Stimulated activated naive CD4-positive, alpha-beta T cell (primary cell): Measurements from ENCODE around the gene TPSD1.
"Not testable (repeated sequence)": the region's sequence is repeated elsewhere in the genome, so short reads cannot be mapped to it uniquely, and the experiment has no call there.

Source experiments
- DNase-seq, 6 experiments: peaks; one replicate each; lab custom pipeline; 2025; lab: John Stamatoyannopoulos, UW

The TPSD1 gene

GRCh38 chr16:1282324-1282973 is 26.6 kb downstream of the TPSD1 start:
- no peak for DNase-seq

GRCh38 chr16:1283296-1283695 is 27.4 kb downstream of the TPSD1 start:
- DNase-seq: no peak

GRCh38 chr16:1283996-1284616 is 28.2 kb downstream of the TPSD1 start:
- DNase-seq: no peak

- no peak for DNase-seq
Measured at GRCh38 chr16:1285669-1286512, 30.0 kb downstream of the TPSD1 start.

- DNase-seq: no peak
Measured at GRCh38 chr16:1286513-1287094, 30.7 kb downstream of the TPSD1 start.

- DNase-seq: no peak
Measured at GRCh38 chr16:1287982-1288670, 32.3 kb downstream of the TPSD1 start.

- DNase-seq: no peak
Measured at GRCh38 chr16:1288813-1289476, 33.1 kb downstream of the TPSD1 start.

GRCh38 chr16:1289477-1289866 is 33.6 kb downstream of the TPSD1 start:
- DNase-seq: no peak

GRCh38 chr16:1290063-1290501 is 34.2 kb downstream of the TPSD1 start:
- no peak for DNase-seq

GRCh38 chr16:1290860-1291575 is 35.1 kb downstream of the TPSD1 start:
- DNase-seq: no peak

GRCh38 chr16:1291576-1291974 is 35.7 kb downstream of the TPSD1 start:
- no peak for DNase-seq

- not testable (repeated sequence) for DNase-seq
Measured at GRCh38 chr16:1292208-1292607, 36.3 kb downstream of the TPSD1 start.

GRCh38 chr16:1292808-1293207 is 36.9 kb downstream of the TPSD1 start:
- DNase-seq: not testable (repeated sequence)

- no peak for DNase-seq
Measured at GRCh38 chr16:1293921-1294656, 38.2 kb downstream of the TPSD1 start.

- no peak for DNase-seq
Measured at GRCh38 chr16:1295465-1295864, 39.6 kb downstream of the TPSD1 start.

GRCh38 chr16:1296688-1297017 is 40.8 kb downstream of the TPSD1 start:
- DNase-seq: not testable (repeated sequence)

GRCh38 chr16:1297018-1297696 is 41.3 kb downstream of the TPSD1 start:
- no peak for DNase-seq

- DNase-seq: no peak
Measured at GRCh38 chr16:1298406-1298805, 42.5 kb downstream of the TPSD1 start.

GRCh38 chr16:1299012-1299867 is 43.4 kb downstream of the TPSD1 start:
- DNase-seq: no peak
